ENCODE data around the gene CACNG4. TPM values are rescaled to one million over a fixed set of nuclear protein-coding genes. Genes with fewer than 3 reads are reported as not detected.

Gene CACNG4
- total and polyA plus RNA-seq, 2 of the 4 experiments (the other 2 are of a cell fraction) = under 0.01 to 0.53 TPM

DNA sequence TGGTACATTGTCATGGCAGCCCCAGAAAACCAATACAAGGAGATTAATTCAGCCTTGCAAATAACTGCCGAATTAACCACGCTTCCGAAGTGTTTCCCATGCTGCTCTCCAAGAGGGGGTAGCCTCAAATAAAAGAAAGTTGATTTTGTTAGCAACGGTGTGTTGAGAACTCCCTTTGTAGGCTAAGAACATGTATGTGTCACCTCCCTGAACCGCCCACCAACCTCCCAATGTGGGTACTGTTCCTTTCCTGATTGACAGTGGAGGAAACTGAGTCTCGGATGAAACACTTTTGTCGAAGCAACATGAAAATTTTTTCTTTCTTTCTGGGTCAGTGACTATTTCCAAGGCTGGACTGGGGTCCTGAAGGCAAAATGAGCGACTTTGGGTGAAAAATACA, 25.1 kb downstream of the CACNG4 start:
- H3K79me1 ChIP-seq (ENCODE audit: low read depth in 1 of 2, low read length in 2 of 2) = no peaks in the 10 kb centered on the region
- no peak overlapping the region for H3K56ac ChIP-seq (ENCODE audit: extremely low read depth, insufficient read depth, low read length)
- H2AK5ac ChIP-seq (ENCODE audit: low read depth, low read length) = no peak overlapping the region
- H4K8ac ChIP-seq (ENCODE audit: low read depth in 2 of 2, low read length in 2 of 2) = no peak overlapping the region
- BruUV-seq (replicated peaks) = no TSS peak
- no peak overlapping the region for H2BK15ac ChIP-seq (ENCODE audit: low read depth, low read length)
- WGBS, 2 experiments (ENCODE audit: extremely low coverage in 2 of 2, insufficient read length in 1 of 2) = 67% methylated on average over 1 of the region's 8 CpGs; no CpG with 5 or more reads in 1 of the 2 experiments
- H3K27ac ChIP-seq (ENCODE audit: insufficient read depth, low read length) = no peak overlapping the region
- ATAC-seq (ENCODE audit: low read depth) = no peak
- ChIA-PET CTCF (no interaction called here), POLR2A (ENCODE audit: unreplicated experiment) (no interaction called here)
- H3K27me3 ChIP-seq (ENCODE audit: control insufficient read depth, insufficient read depth, low read length) = peaks cover 50% of the 10 kb centered on the region
- no peak overlapping the region for H3K4me2 ChIP-seq (ENCODE audit: low read depth, low read length)
- no peaks in the 10 kb centered on the region for H3K36me3 ChIP-seq (ENCODE audit: control insufficient read depth, insufficient read depth, low read length)
- H3K18ac ChIP-seq (ENCODE audit: low read depth, low read length) = no peak overlapping the region
- H3K4me1 ChIP-seq (ENCODE audit: control insufficient read depth, insufficient read depth, low read length) = no peaks in the 10 kb centered on the region
- H3K4me3 ChIP-seq (ENCODE audit: insufficient read depth, low read depth, low read length) = no peak overlapping the region
- H4K20me1 ChIP-seq (ENCODE audit: insufficient read depth, low read length) = no peaks in the 10 kb centered on the region
- no peak overlapping the region for H4K5ac ChIP-seq (ENCODE audit: low read depth, low read length)
- H4K91ac ChIP-seq (ENCODE audit: insufficient read depth, low read depth, low read length) = no peak overlapping the region
- in situ Hi-C loops (cut with MboI; ENCODE audit: low sequenced_read_pairs) (no loop called here), dilution Hi-C loops (cut with HindIII; ENCODE audit: low sequenced_read_pairs, unreplicated experiment) (no loop called here), intact Hi-C loops (cut with micrococcal nuclease) (no loop called here)
- no peak overlapping the region for H2BK5ac ChIP-seq (ENCODE audit: low read depth, low read length, poor library complexity, severe bottlenecking)
- no peak overlapping the region for H2AK9ac ChIP-seq (replicated peaks; ENCODE audit: low read depth, low read length, poor library complexity)
- no peak overlapping the region for H3K9ac ChIP-seq (ENCODE audit: low read depth, low read length)
- no peak overlapping the region for H2AFZ ChIP-seq (replicated peaks; ENCODE audit: low read length, poor library complexity)
- H2BK20ac ChIP-seq (ENCODE audit: low read depth, low read length) = no peak overlapping the region
- TF ChIP-seq CHD1 (IDR thresholded peaks at IDR 0.05; ENCODE audit: low read depth, low read length) (no peak), MAZ (IDR thresholded peaks at IDR 0.05; ENCODE audit: borderline replicate concordance, low read depth, low read length) (no peak), FOS (IDR thresholded peaks at IDR 0.05; ENCODE audit: low read depth, low read length) (no peak), SMC3 (IDR thresholded peaks at IDR 0.05; ENCODE audit: low read depth, low read length) (no peak), CEBPB (IDR thresholded peaks at IDR 0.05; ENCODE audit: low read depth, low read length) (no peak), RCOR1 (IDR thresholded peaks at IDR 0.05; ENCODE audit: insufficient replicate concordance, low read length) (no peak), MXI1 (IDR thresholded peaks at IDR 0.05; ENCODE audit: borderline replicate concordance, low read depth, low read length) (no peak), NFE2L2 (IDR thresholded peaks at IDR 0.05; ENCODE audit: low read depth, low read length) (no peak), BHLHE40 (IDR thresholded peaks at IDR 0.05; ENCODE audit: low read depth, low read length) (no peak), RFX5 (IDR thresholded peaks at IDR 0.05; ENCODE audit: low read depth, low read length) (no peak)
- TF ChIP-seq, protein P1, sequence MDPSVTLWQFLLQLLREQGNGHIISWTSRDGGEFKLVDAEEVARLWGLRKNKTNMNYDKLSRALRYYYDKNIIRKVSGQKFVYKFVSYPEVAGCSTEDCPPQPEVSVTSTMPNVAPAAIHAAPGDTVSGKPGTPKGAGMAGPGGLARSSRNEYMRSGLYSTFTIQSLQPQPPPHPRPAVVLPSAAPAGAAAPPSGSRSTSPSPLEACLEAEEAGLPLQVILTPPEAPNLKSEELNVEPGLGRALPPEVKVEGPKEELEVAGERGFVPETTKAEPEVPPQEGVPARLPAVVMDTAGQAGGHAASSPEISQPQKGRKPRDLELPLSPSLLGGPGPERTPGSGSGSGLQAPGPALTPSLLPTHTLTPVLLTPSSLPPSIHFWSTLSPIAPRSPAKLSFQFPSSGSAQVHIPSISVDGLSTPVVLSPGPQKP (IDR thresholded peaks at IDR 0.05; ENCODE audit: borderline replicate concordance, low read depth, low read length) = no peak
- no peak overlapping the region for H3K4ac ChIP-seq (ENCODE audit: low read depth, low read length)
- no peak overlapping the region for H3K23ac ChIP-seq (ENCODE audit: low read depth, low read length)
- DNase-seq = no peak
- no peak overlapping the region for H2BK120ac ChIP-seq (ENCODE audit: low read depth, low read length)
- no peaks in the 10 kb centered on the region for H3K9me3 ChIP-seq (ENCODE audit: control insufficient read depth, insufficient read depth, low read length)
- H3K9me1 ChIP-seq (ENCODE audit: insufficient read depth, low read length) = no peaks in the 10 kb centered on the region; the same call in 1 of the 2 replicates
- H3K14ac ChIP-seq (replicated peaks; ENCODE audit: low read depth, low read length) = no peak overlapping the region

Measured in IMR-90 (cell line).